ENCODE results near the gene NXPH4. TPM values are rescaled to one million over a fixed set of nuclear protein-coding genes. Genes with fewer than 3 reads are reported as not detected.

NXPH4 gene
- total and polyA plus RNA-seq, 10 of the 15 experiments (the other 5 are each of a cell fraction or from before 2014, with no cell fraction given), result 0.03 to 0.26 TPM; not detected in 8

- intact Hi-C loops (cut with micrococcal nuclease; ENCODE audit: unreplicated experiment) (no loop called here), in situ Hi-C loops (cut with MboI) (loop anchor here (5.0 kb wide), 1 partner anchor 37 kb away; no protein-coding TSS in a partner anchor)
- POLR2A ChIA-PET, result no interaction called here
- H3K27me3 ChIP-seq (replicated peaks in 1 of 2; ENCODE audit: control insufficient read depth in 2 of 2, insufficient read depth in 2 of 2, low read length in 1 of 2), result peaks cover 0 to 2% of the 10 kb centered on the region in 2 experiments; a peak in 2 of 4 replicates
- TF ChIP-seq, protein P1, sequence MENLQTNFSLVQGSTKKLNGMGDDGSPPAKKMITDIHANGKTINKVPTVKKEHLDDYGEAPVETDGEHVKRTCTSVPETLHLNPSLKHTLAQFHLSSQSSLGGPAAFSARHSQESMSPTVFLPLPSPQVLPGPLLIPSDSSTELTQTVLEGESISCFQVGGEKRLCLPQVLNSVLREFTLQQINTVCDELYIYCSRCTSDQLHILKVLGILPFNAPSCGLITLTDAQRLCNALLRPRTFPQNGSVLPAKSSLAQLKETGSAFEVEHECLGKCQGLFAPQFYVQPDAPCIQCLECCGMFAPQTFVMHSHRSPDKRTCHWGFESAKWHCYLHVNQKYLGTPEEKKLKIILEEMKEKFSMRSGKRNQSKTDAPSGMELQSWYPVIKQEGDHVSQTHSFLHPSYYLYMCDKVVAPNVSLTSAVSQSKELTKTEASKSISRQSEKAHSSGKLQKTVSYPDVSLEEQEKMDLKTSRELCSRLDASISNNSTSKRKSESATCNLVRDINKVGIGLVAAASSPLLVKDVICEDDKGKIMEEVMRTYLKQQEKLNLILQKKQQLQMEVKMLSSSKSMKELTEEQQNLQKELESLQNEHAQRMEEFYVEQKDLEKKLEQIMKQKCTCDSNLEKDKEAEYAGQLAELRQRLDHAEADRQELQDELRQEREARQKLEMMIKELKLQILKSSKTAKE (IDR thresholded peaks at IDR 0.05; ENCODE audit: low read depth, poor library complexity, severe bottlenecking), result no peak
- no peak for TF ChIP-seq ZBTB11 (CRISPR knock-in tag; IDR thresholded peaks at IDR 0.05)
- no peak for TF ChIP-seq MEF2B (IDR thresholded peaks at IDR 0.05; ENCODE audit: partially characterized antibody, poor library complexity, severe bottlenecking)
- no peak for TF ChIP-seq SIN3A (IDR thresholded peaks at IDR 0.05; ENCODE audit: low read depth, low read length)
- no peak for TF ChIP-seq ZNF622 (IDR thresholded peaks at IDR 0.05)
- TF ChIP-seq KLF5 (IDR thresholded peaks at IDR 0.05; ENCODE audit: partially characterized antibody), result no peak
- no peak for TF ChIP-seq MXI1 (IDR thresholded peaks at IDR 0.05; ENCODE audit: low read depth, low read length)
- no peak for TF ChIP-seq CUX1 (IDR thresholded peaks at IDR 0.05; ENCODE audit: insufficient replicate concordance, low read depth, low read length)
- H3K36me3 ChIP-seq (ENCODE audit: control insufficient read depth in 2 of 2, insufficient read depth in 2 of 2, low read length in 1 of 2), result no peaks in the 10 kb centered on the region
- H3K4me1 ChIP-seq (ENCODE audit: control insufficient read depth, insufficient read depth, low read length), result no peaks in the 10 kb centered on the region
- CTCF ChIA-PET, result no interaction called here
- no peak overlapping the region for H3K4me2 ChIP-seq (ENCODE audit: control insufficient read depth, insufficient read depth)
- DNase-seq (ENCODE audit: low read depth, low spot score) (no peak), FAIRE-seq (no peak), ATAC-seq (no peak)
- H3K4me3 ChIP-seq, result no peak overlapping the region
- no peaks in the 10 kb centered on the region for H3K9me3 ChIP-seq (replicated peaks; ENCODE audit: control insufficient read depth, insufficient read depth, low read length)
- H2AFZ ChIP-seq (ENCODE audit: control insufficient read depth, low read depth, low read length), result no peak overlapping the region
- no peak overlapping the region for H3K27ac ChIP-seq (ENCODE audit: control insufficient read depth, insufficient read depth)
- RAD21 ChIA-PET (ENCODE audit: unreplicated experiment), result no interaction called here
- 54% methylated on average over 8 of the region's 8 CpGs for WGBS (ENCODE audit: insufficient coverage, insufficient replicate concordance, low lambda C conversion rate, missing lambda C conversion rate)
- H3K9ac ChIP-seq (ENCODE audit: control insufficient read depth, insufficient read depth, low read length), result no peak overlapping the region
- no peaks in the 10 kb centered on the region for H3K79me2 ChIP-seq (ENCODE audit: control insufficient read depth, insufficient read depth, low read length)
- SMC1A ChIA-PET (ENCODE audit: uncharacterized antibody, unreplicated experiment), result no interaction called here
- BruUV-seq (replicated peaks), result no TSS peak
- H4K20me1 ChIP-seq (ENCODE audit: control insufficient read depth, insufficient read depth), result no peaks in the 10 kb centered on the region
Measured at GRCh38 chr12:57209916-57210315, 6.7 kb upstream of the NXPH4 start.
